GM20000 (cell line): ENCODE measurements around the gene MLST8.

Source experiments
- DNase-seq: peaks from one replicate; pipeline ENCODE4 v3.0.0; 2012; ENCODE audit warnings: low spot score
- TF ChIP-seq, protein P1 (sequence below): IDR thresholded peaks from 2 replicates; pipeline ENCODE4 v1.5.1; 2012; ENCODE audit warnings: mild to moderate bottlenecking, control low read depth; ENCODE audit errors: extremely low read depth, missing control alignments

The MLST8 gene

DNA sequence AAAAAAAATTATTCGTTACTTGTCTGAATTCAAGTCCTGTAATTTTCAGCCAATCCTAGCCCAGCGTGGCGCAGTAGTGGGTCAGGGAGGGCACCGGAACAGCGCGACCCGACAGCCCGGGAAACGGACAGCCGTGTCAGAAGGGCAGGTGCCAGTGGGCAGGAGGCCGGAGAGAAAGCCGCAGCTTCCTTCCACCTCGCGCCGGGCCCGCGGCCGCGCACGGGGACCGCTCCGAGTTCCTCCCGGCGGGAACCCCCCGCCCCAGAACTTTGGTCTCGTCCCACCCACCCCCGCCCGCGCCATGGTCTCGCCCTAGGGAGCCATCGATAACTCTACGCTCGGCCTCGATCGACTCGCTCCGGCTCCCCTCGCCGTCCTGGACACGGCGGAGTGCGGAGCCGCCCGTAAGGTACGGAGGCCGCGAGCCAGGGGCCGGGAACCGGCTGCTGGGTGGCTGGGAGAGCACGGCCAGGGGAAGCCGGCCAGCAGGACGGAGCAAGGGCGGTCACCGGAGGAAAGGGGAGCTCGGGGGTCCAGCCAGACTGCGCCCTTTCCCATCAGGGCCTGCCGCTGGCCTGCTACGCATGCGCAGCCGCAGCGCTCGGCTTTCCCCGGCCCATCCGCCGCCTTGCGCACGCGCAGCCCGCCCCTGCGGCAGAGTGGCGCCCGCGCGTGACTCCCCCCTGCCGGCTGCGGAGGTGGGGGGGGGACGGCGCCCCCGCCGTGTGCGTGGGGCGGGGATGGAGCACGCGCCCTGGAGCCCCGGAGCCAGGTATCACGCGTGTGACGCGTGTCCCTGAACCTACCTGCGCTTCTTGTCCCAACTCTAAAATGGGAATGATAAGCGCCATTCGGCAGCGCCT, at the start of gene MLST8:
Gene MLST8 (plus strand): TSS at position 351 of the 863 bp plus-strand sequence. CDS start 632 bp downstream, outside the sequence.
- peak; percentile 99 for DNase-seq
- TF ChIP-seq, protein P1, sequence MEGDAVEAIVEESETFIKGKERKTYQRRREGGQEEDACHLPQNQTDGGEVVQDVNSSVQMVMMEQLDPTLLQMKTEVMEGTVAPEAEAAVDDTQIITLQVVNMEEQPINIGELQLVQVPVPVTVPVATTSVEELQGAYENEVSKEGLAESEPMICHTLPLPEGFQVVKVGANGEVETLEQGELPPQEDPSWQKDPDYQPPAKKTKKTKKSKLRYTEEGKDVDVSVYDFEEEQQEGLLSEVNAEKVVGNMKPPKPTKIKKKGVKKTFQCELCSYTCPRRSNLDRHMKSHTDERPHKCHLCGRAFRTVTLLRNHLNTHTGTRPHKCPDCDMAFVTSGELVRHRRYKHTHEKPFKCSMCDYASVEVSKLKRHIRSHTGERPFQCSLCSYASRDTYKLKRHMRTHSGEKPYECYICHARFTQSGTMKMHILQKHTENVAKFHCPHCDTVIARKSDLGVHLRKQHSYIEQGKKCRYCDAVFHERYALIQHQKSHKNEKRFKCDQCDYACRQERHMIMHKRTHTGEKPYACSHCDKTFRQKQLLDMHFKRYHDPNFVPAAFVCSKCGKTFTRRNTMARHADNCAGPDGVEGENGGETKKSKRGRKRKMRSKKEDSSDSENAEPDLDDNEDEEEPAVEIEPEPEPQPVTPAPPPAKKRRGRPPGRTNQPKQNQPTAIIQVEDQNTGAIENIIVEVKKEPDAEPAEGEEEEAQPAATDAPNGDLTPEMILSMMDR: no peak

GRCh38 chr16:2155977-2156848, 49.0 kb upstream of the MLST8 start:
- TF ChIP-seq, protein P1: no peak
- no peak for DNase-seq

DNA sequence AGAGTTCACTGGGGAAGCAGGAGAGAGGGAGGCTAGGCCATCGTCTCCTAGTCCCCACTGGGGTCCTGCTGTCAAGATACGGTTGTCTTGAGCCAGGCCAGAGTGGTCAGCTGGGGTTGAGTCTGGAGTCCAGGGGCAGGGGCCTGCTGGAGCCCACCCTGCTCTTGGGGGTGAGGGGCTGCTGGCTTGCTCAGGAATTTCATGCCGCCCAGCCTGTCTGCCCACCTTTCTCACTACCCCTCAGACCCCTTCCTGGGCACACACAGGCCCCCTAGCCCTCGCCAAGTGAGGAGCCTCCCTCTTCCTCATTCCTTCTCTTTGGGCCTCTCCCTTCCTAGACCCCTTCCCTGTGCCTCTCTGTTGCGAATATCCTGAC, 48.4 kb upstream of the MLST8 start:
- DNase-seq: no peak
- TF ChIP-seq, protein P1: no peak

DNA sequence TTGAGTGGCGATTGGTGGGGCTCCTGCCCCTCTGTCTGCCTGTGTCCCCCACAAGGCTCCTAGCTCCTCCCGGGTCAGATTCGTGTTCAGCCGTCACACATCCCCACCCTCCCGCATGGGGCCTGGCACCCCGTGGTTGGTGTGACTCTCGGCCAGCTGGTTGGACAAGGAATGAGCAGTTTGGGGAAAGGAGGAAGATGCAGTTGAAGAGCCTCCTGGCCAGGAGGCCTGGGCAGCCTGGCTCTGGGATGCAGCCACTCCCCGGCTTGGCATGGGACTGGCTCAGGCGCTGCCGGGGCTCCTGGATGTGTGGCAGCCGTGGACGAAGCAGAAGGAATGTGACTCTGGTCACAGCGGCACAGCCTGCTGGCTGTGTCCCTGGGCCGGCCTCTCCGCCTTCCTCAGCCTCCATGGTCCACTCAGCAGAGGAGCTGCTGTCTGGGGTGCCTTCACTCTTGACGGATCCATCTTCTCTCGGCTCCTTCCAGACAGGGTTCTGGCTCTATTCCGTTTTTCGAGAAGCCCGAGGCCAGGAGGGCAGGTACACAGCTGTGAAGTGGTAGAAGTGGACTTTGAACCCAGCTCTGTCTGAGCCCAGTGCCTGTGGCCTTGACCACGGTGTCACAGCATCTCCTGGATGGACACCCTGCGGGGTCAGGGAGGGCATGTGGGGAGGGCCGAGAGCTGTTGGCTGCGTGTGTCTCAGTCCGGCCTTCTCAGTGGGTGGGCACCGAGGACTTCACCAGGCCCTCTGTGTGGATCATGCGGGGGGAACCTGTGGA, 47.6 kb upstream of the MLST8 start:
- no peak for DNase-seq
- TF ChIP-seq, protein P1: no peak

- no peak for DNase-seq
- TF ChIP-seq, protein P1: no peak
Measured at GRCh38 chr16:2158262-2158638, 47.0 kb upstream of the MLST8 start.

DNA sequence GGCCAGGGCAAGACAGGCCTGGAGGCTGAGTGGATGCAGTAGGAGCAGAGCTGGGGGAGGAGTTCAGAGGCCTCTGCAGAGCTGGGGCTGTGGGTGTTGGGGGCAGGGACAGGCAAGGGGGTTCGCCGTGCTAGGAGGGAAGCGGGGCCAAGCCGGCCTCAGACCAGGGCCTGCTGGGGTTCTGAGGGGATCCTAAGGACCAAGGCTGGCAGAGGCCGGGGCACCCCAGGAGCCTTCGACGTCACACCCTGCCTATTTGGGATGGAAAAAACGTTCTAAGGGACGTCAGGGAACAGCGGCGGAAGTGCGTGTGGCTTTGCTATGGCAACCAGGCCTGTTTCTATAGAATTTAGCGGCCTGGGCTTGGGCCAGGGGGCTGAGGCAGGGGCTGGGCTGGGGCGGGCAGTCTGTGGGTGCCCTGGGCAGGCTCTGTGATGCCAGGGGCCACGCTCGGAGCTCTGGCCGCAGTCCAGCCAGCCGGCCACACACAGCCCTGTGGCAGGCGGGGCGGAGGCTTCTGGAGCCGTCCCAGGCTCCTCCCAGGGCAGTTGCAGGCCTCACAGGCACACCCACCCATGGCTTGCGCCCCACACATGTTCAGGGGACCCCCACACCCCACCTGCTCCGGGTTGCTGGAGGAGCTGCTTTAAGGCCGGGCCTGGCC, 45.9 kb upstream of the MLST8 start:
- no peak for DNase-seq

More for the DNA sequence above, 45.9 kb upstream of the MLST8 start:
- TF ChIP-seq, protein P1: no peak
